Measurements from ENCODE around the gene SH3TC1.
A peak's percentile ranks its signal among the peaks of the same experiment; 100 is the strongest.

GRCh38 chr4:8267077-8267476 is 68.0 kb downstream of the SH3TC1 start:
- TF ChIP-seq POLR2A (IDR thresholded peaks at IDR 0.05): no peak
- TF ChIP-seq CTCF (IDR thresholded peaks at IDR 0.05 in 8 of 11, conservative IDR thresholded peaks at IDR 0.05 in 3 of 11): peak in 9 of 11 experiments; percentile 29 to 71 (median 53)
- TF ChIP-seq POLR2AphosphoS5 (IDR thresholded peaks at IDR 0.05): no peak
